ENCODE data around the gene TUBA4A. TPM values are rescaled to one million over a fixed set of nuclear protein-coding genes. Genes with fewer than 3 reads are reported as not detected.

Gene TUBA4A
- total and polyA plus RNA-seq, 2 of the 4 experiments (the other 2 are of a cell fraction), result 21.9 to 35.6 TPM

DNA sequence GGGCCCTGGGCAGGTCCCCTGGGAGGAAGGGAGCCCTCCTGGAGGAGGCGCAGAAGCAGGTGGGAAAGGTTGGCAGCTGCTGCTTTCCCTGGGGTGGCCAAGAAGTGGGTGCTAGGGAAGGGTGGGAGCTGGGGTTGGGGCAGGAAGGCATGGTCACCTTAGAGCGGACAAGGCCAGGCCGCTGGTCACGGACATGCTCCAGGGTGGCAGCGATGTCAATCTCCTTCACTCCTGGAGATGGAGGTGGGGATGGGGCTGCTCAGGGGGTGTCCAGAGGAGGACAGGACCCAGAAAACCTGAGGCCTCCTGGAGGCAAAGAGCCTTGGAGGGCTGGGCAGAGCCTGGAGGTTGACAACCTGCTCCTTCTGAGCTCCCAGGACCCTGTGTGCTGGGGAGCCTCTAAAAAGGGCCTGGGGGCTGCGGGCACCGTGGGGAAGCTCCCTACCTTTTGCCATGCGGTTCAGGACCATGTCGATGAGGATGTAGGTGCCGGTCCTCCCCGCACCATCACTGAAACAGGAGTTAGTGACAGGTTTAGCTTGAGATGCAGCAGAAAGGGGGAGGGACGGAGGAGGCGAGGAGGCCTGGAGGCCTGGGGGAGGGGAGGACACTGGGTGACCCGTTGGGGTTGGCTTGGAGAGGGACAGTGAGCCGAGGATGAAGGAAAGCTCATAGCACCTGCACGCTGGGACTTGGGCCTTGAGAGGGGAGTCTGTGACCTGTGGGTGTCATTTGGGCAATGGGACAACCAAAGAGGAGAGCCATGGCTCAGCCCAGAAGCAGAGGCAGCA lies 36.9 kb upstream of the TUBA4A start:
- Histone ChIP-seq H2BK5ac (ENCODE audit: low read depth, low read length, poor library complexity, severe bottlenecking) (no peak overlapping the region), H3K4ac (ENCODE audit: low read depth, low read length) (peak overlapping the region; percentile 86; the same call in 1 of the 2 replicates), H2BK20ac (ENCODE audit: low read depth, low read length) (0 out of 2 replicates have a peak overlapping the region, but pooled peaks have one; percentile 32), H2BK120ac (ENCODE audit: low read depth, low read length) (no peak overlapping the region; the same call in 1 of the 2 replicates), H3K27me3 (ENCODE audit: control insufficient read depth, insufficient read depth, low read length) (no peaks in the 10 kb centered on the region), H3K23ac (ENCODE audit: low read depth, low read length) (no peak overlapping the region), H3K4me2 (ENCODE audit: low read depth, low read length) (no peak overlapping the region), H3K14ac (replicated peaks; ENCODE audit: low read depth, low read length) (no peak overlapping the region), H4K91ac (ENCODE audit: insufficient read depth, low read depth, low read length) (peak overlapping the region; percentile 81; the same call in 1 of the 2 replicates), H3K18ac (ENCODE audit: low read depth, low read length) (no peak overlapping the region), H2AK5ac (ENCODE audit: low read depth, low read length) (peak overlapping the region; percentile 74; the same call in 1 of the 2 replicates), H3K36me3 (ENCODE audit: control insufficient read depth, insufficient read depth, low read length) (peaks cover 10% of the 10 kb centered on the region; the same call in 1 of the 2 replicates), H2AK9ac (replicated peaks; ENCODE audit: low read depth, low read length, poor library complexity) (peak overlapping the region; percentile 94), H3K4me1 (ENCODE audit: control insufficient read depth, insufficient read depth, low read length) (peaks cover 20% of the 10 kb centered on the region), H2BK15ac (ENCODE audit: low read depth, low read length) (no peak overlapping the region; the same call in 2 of the 3 replicates), H4K5ac (ENCODE audit: low read depth, low read length) (no peak overlapping the region; the same call in 1 of the 2 replicates), H3K9me3 (ENCODE audit: control insufficient read depth, insufficient read depth, low read length) (no peaks in the 10 kb centered on the region), H3K4me3 (ENCODE audit: insufficient read depth, low read depth, low read length) (no peak overlapping the region), H4K20me1 (ENCODE audit: insufficient read depth, low read length) (peaks cover 9% of the 10 kb centered on the region; the same call in 1 of the 2 replicates), H2AFZ (replicated peaks; ENCODE audit: low read length, poor library complexity) (peak overlapping the region; percentile 77), H4K8ac (ENCODE audit: low read depth in 2 of 2, low read length in 2 of 2) (no peak overlapping the region; a peak in 1 of 4 replicates), H3K27ac (ENCODE audit: insufficient read depth, low read length) (no peak overlapping the region), H3K9me1 (ENCODE audit: insufficient read depth, low read length) (peaks cover 11% of the 10 kb centered on the region; the same call in 1 of the 2 replicates), H3K79me1 (ENCODE audit: low read depth in 1 of 2, low read length in 2 of 2) (no peaks in the 10 kb centered on the region), H3K9ac (ENCODE audit: low read depth, low read length) (no peak overlapping the region), H3K56ac (ENCODE audit: extremely low read depth, insufficient read depth, low read length) (no peak overlapping the region)
- dilution Hi-C loops (cut with HindIII; ENCODE audit: low sequenced_read_pairs, unreplicated experiment), result no loop called here
- in situ Hi-C loops (cut with MboI; ENCODE audit: low sequenced_read_pairs), result no loop called here
- ChIA-PET POLR2A (ENCODE audit: unreplicated experiment) (no interaction called here), CTCF (no interaction called here)
- WGBS, 2 experiments (ENCODE audit: extremely low coverage in 2 of 2, insufficient read length in 1 of 2), result 91% methylated on average over 10 of the region's 16 CpGs; no CpG with 5 or more reads in 1 of the 2 experiments
- no TSS peak for BruUV-seq (replicated peaks)
- intact Hi-C loops (cut with micrococcal nuclease), result no loop called here
- DNase-seq (no peak), ATAC-seq (ENCODE audit: low read depth) (no peak)
- TF ChIP-seq RAD21 (IDR thresholded peaks at IDR 0.05; ENCODE audit: low read length) (no peak), MAZ (IDR thresholded peaks at IDR 0.05; ENCODE audit: borderline replicate concordance, low read depth, low read length) (no peak), FOS (IDR thresholded peaks at IDR 0.05; ENCODE audit: low read depth, low read length) (no peak), CHD1 (IDR thresholded peaks at IDR 0.05; ENCODE audit: low read depth, low read length) (no peak), MXI1 (IDR thresholded peaks at IDR 0.05; ENCODE audit: borderline replicate concordance, low read depth, low read length) (no peak), NFE2L2 (IDR thresholded peaks at IDR 0.05; ENCODE audit: low read depth, low read length) (no peak), CEBPB (IDR thresholded peaks at IDR 0.05; ENCODE audit: low read depth, low read length) (no peak), POLR2A (IDR thresholded peaks at IDR 0.05; ENCODE audit: low read depth, low read length) (no peak), MAFK (IDR thresholded peaks at IDR 0.05; ENCODE audit: low read depth, low read length) (no peak)
- TF ChIP-seq, protein P1, sequence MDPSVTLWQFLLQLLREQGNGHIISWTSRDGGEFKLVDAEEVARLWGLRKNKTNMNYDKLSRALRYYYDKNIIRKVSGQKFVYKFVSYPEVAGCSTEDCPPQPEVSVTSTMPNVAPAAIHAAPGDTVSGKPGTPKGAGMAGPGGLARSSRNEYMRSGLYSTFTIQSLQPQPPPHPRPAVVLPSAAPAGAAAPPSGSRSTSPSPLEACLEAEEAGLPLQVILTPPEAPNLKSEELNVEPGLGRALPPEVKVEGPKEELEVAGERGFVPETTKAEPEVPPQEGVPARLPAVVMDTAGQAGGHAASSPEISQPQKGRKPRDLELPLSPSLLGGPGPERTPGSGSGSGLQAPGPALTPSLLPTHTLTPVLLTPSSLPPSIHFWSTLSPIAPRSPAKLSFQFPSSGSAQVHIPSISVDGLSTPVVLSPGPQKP (IDR thresholded peaks at IDR 0.05; ENCODE audit: borderline replicate concordance, low read depth, low read length), result no peak
- TF ChIP-seq, protein P2, sequence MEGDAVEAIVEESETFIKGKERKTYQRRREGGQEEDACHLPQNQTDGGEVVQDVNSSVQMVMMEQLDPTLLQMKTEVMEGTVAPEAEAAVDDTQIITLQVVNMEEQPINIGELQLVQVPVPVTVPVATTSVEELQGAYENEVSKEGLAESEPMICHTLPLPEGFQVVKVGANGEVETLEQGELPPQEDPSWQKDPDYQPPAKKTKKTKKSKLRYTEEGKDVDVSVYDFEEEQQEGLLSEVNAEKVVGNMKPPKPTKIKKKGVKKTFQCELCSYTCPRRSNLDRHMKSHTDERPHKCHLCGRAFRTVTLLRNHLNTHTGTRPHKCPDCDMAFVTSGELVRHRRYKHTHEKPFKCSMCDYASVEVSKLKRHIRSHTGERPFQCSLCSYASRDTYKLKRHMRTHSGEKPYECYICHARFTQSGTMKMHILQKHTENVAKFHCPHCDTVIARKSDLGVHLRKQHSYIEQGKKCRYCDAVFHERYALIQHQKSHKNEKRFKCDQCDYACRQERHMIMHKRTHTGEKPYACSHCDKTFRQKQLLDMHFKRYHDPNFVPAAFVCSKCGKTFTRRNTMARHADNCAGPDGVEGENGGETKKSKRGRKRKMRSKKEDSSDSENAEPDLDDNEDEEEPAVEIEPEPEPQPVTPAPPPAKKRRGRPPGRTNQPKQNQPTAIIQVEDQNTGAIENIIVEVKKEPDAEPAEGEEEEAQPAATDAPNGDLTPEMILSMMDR (conservative IDR thresholded peaks at IDR 0.05; ENCODE audit: low read depth, low read length), result no peak

Data from IMR-90 (cell line).